Suprapubic skin (tissue), 3 donors: ENCODE data around the gene LRP11.

Experiments
- POLR2A ChIP-seq, 2 donors: fragments of 450-650 bp; IDR thresholded peaks; one replicate each; pipeline ENCODE4 v1.6.1; 2017; ENCODE audit warnings: antibody characterized with exemption in 2 of 2, mild to moderate bottlenecking in 2 of 2, moderate library complexity in 2 of 2
- TF ChIP-seq, protein P1 (sequence below), 2 donors: fragments of 200-600 bp in 1 of 2; fragments of 450-650 bp in 1 of 2; sonication (generic) in 1 of 2; IDR thresholded peaks; one replicate each; pipeline ENCODE4 v1.5.1; 2016 to 2019; ENCODE audit warnings: antibody characterized with exemption in 2 of 2, mild to moderate bottlenecking in 1 of 2, moderate library complexity in 1 of 2

DNA sequence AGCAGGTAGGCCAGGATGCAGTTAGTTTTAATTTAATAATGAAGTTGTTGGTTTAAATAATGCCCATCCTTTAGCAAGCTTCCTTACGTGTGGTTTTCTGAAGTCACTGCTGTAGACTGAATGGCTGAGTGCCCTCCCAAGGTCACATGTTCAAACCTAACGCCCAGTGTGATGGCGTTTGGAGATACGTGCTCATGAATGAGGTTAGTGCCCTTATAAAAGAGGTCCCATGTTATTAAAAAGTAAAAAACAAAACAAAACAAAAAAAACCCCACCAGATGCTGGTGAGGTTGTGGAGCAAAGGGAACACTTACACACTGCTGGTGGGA is 16.3 kb downstream of the LRP11 start:
- TF ChIP-seq, protein P1, sequence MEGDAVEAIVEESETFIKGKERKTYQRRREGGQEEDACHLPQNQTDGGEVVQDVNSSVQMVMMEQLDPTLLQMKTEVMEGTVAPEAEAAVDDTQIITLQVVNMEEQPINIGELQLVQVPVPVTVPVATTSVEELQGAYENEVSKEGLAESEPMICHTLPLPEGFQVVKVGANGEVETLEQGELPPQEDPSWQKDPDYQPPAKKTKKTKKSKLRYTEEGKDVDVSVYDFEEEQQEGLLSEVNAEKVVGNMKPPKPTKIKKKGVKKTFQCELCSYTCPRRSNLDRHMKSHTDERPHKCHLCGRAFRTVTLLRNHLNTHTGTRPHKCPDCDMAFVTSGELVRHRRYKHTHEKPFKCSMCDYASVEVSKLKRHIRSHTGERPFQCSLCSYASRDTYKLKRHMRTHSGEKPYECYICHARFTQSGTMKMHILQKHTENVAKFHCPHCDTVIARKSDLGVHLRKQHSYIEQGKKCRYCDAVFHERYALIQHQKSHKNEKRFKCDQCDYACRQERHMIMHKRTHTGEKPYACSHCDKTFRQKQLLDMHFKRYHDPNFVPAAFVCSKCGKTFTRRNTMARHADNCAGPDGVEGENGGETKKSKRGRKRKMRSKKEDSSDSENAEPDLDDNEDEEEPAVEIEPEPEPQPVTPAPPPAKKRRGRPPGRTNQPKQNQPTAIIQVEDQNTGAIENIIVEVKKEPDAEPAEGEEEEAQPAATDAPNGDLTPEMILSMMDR (IDR thresholded peaks at IDR 0.05) = no peak
- TF ChIP-seq POLR2A (IDR thresholded peaks at IDR 0.05) = no peak
